HepG2 (cell line): ENCODE data around the gene STX4. TPM values are rescaled to one million over a fixed set of nuclear protein-coding genes. Genes with fewer than 3 reads are reported as not detected.
A peak's percentile ranks its signal among the peaks of the same experiment; 100 is the strongest.

ENCODE experiments used
- HCFC1 ChIP-seq: fragments of 150-350 bp; IDR thresholded peaks from 2 replicates; pipeline ENCODE4 v1.6.1; 2014; ENCODE audit warnings: low read depth, low read length
- KDM3A ChIP-seq: IDR thresholded peaks from 2 replicates; pipeline ENCODE4 v1.6.1; 2018; ENCODE audit warnings: low read depth, missing compliant biosample characterization
- MEIS1 ChIP-seq: sonication (generic); formaldehyde crosslinking; IDR thresholded peaks from 2 replicates; pipeline ENCODE4 v1.9.0; 2021; ENCODE audit warnings: mild to moderate bottlenecking, missing genetic modification reagents, moderate library complexity, borderline replicate concordance
- MTA3 ChIP-seq: sonication (generic); formaldehyde crosslinking; IDR thresholded peaks from 2 replicates; pipeline ENCODE4 v1.4.0; 2020; ENCODE audit warnings: missing genetic modification reagents
- NFATC3 ChIP-seq: sonication (generic); formaldehyde crosslinking; IDR thresholded peaks from 2 replicates; pipeline ENCODE4 v1.5.1; 2020; ENCODE audit warnings: mild to moderate bottlenecking, missing genetic modification reagents
- POLR2A ChIP-seq, 2 experiments: IDR thresholded peaks; 2 replicates each; pipeline ENCODE4 v1.6.1; 2011; ENCODE audit warnings: low read depth in 2 of 2, low read length in 2 of 2, mild to moderate bottlenecking in 1 of 2, moderate library complexity in 1 of 2; ENCODE audit not compliant: insufficient read depth in 1 of 2
- RORA ChIP-seq: sonication (generic); formaldehyde crosslinking; IDR thresholded peaks from 2 replicates; pipeline ENCODE4 v1.5.0; 2020; ENCODE audit warnings: mild to moderate bottlenecking, missing genetic modification reagents, moderate library complexity
- SIX4 ChIP-seq: sonication (generic); formaldehyde crosslinking; IDR thresholded peaks from 2 replicates; pipeline ENCODE4 v1.4.0; 2020; ENCODE audit warnings: missing genetic modification reagents
- SKI ChIP-seq: fragments of 450-650 bp; IDR thresholded peaks from one replicate; pipeline ENCODE4 v1.6.1; 2018; ENCODE audit warnings: mild to moderate bottlenecking; ENCODE audit not compliant: partially characterized antibody
- SMAD3 ChIP-seq: sonication (generic); formaldehyde crosslinking; IDR thresholded peaks from 2 replicates; pipeline ENCODE4 v1.4.0; 2020; ENCODE audit warnings: missing genetic modification reagents
- ZNF205 ChIP-seq: IDR thresholded peaks from 2 replicates; pipeline ENCODE4 v1.6.1; 2018; ENCODE audit warnings: missing biosample characterization, missing genetic modification reagents
- ZNF292 ChIP-seq: sonication (generic); formaldehyde crosslinking; IDR thresholded peaks from 2 replicates; pipeline ENCODE4 v1.8.1; 2022; ENCODE audit warnings: mild to moderate bottlenecking, low read depth, missing genetic modification reagents, borderline replicate concordance
- ZNF34 ChIP-seq: sonication (generic); formaldehyde crosslinking; IDR thresholded peaks from 2 replicates; pipeline ENCODE4 v1.4.0; 2020; ENCODE audit warnings: mild to moderate bottlenecking, missing genetic modification reagents, borderline replicate concordance
- ZNF432 ChIP-seq: sonication (generic); formaldehyde crosslinking; IDR thresholded peaks from 2 replicates; pipeline ENCODE4 v1.5.0; 2020; ENCODE audit warnings: missing genetic modification reagents, mild to moderate bottlenecking, borderline replicate concordance
- ZNF451 ChIP-seq: sonication (generic); formaldehyde crosslinking; IDR thresholded peaks from 2 replicates; pipeline ENCODE4 v1.5.0; 2020; ENCODE audit warnings: mild to moderate bottlenecking, missing genetic modification reagents
- ZNF496 ChIP-seq: sonication (generic); formaldehyde crosslinking; IDR thresholded peaks from 2 replicates; pipeline ENCODE4 v1.8.1; 2023; ENCODE audit warnings: mild to moderate bottlenecking, moderate library complexity, missing genetic modification reagents; ENCODE audit not compliant: insufficient replicate concordance
- ZNF546 ChIP-seq: sonication (generic); formaldehyde crosslinking; conservative IDR thresholded peaks from 2 replicates; pipeline ENCODE4 v1.8.1; 2023; ENCODE audit warnings: mild to moderate bottlenecking, missing genetic modification reagents
- ZNF563 ChIP-seq: sonication (generic); formaldehyde crosslinking; IDR thresholded peaks from 2 replicates; pipeline ENCODE4 v1.8.0; 2022; ENCODE audit warnings: mild to moderate bottlenecking, moderate library complexity, missing genetic modification reagents
- ZNF660 ChIP-seq: sonication (generic); formaldehyde crosslinking; IDR thresholded peaks from 2 replicates; pipeline ENCODE4 v1.5.1; 2020; ENCODE audit warnings: mild to moderate bottlenecking, low read depth, missing genetic modification reagents, borderline replicate concordance
- ZNF7 ChIP-seq: IDR thresholded peaks from 2 replicates; pipeline ENCODE4 v1.6.1; 2016; ENCODE audit warnings: missing biosample characterization, missing genetic modification reagents
- ZNF83 ChIP-seq: sonication (generic); formaldehyde crosslinking; IDR thresholded peaks from 2 replicates; pipeline ENCODE4 v1.4.0; 2020; ENCODE audit warnings: missing genetic modification reagents, mild to moderate bottlenecking, borderline replicate concordance
- polyA plus RNA-seq, 8 experiments: library from polyadenylated mRNA; depleted of rRNA in 3 of 8; stranded (reverse) in 7 of 8; unstranded in 1 of 8; fragments of >200 nt; fragmentation: Illumina TruSeq in 4 of 8; extraction: Trizol in 4 of 8; gene quantifications; 2 replicates each; pipeline versions ENCODE4 v1.2.1 to v1.2.3, GENCODE V29; 2011 to 2016; ENCODE audit warnings: low read depth in 4 of 8, missing spikeins in 1 of 8, mixed read lengths in 1 of 8; ENCODE audit not compliant: insufficient read depth in 1 of 8
- total RNA-seq, 5 experiments: library from RNA; depleted of rRNA; stranded (reverse); fragments of >200 nt; fragmentation: Illumina TruSeq; extraction: Trizol; gene quantifications; 2 replicates each; pipeline ENCODE4 v1.2.3, GENCODE V29; 2016; ENCODE audit warnings: low read depth in 1 of 5
- TF ChIP-seq, protein P1 (sequence below): sonication (generic); formaldehyde crosslinking; IDR thresholded peaks from 2 replicates; pipeline ENCODE4 v1.4.0; 2020; ENCODE audit warnings: missing genetic modification reagents
- TF ChIP-seq, protein P2 (sequence below): sonication (generic); formaldehyde crosslinking; IDR thresholded peaks from 2 replicates; pipeline ENCODE4 v1.4.0; 2020; ENCODE audit warnings: missing genetic modification reagents
- TF ChIP-seq, protein P3 (sequence below): IDR thresholded peaks from 2 replicates; pipeline ENCODE4 v1.6.1; 2016
- TF ChIP-seq, protein P4 (sequence below): IDR thresholded peaks from 2 replicates; pipeline ENCODE4 v1.6.1; 2016; ENCODE audit warnings: low read depth, borderline replicate concordance
- TF ChIP-seq, protein P5 (sequence below): sonication (generic); formaldehyde crosslinking; IDR thresholded peaks from 2 replicates; pipeline ENCODE4 v1.8.1; 2023; ENCODE audit warnings: missing genetic modification reagents, mild to moderate bottlenecking, borderline replicate concordance

The STX4 gene
- total and polyA plus RNA-seq, 2 of the 13 experiments (the other 11 are each of a cell fraction or from before 2014, with no cell fraction given) = 29.2 to 34.6 TPM

DNA sequence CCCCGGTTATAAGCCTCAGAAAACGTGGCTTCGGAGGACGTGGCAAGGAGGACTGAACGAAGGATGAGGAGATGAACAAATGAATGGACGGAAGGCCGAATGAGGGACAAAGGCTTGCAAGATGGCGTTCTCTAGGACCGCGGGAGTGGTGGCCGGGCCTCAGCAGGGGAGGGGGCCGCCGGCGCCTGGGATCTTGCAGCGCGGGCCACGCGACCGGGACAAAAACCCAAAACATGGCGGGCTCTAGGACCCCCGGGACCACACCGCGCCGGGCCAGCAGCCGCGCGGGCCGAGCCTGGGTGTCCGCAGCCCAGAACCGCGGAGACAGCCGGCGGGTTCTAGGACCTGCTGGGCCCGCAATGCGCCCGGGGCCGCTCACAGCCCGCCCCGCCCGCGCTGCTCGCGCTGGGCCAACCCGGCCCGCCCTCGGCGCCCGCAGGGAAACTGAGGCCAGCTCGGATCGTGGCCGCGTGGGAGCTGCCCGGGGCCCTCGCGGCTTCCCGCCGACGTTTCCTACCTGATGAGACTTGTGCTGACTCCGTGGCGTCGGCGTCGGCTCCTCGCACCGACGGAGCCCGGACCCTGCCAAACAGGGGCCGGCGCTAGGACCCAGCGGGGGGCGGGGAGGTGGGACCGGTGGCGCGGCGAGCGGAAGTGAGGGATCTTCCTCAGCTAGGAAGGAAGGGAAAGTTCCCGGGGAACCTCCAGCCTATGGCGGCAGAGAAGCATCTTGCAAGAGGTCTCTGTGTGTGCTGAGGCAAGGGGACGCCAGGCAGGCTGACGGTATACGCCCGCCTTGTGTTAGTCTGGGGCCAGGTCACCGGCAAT is 40.0 kb downstream of the STX4 start (continued):
- TF ChIP-seq ZNF546 (CRISPR knock-in tag) = peak; percentile 85
- no peak for TF ChIP-seq MEIS1 (CRISPR knock-in tag)
- TF ChIP-seq KDM3A (CRISPR knock-in tag) = peak; percentile 78; the same call in 1 of the 2 replicates
- no peak for TF ChIP-seq RORA (CRISPR knock-in tag)
- TF ChIP-seq ZNF660 (CRISPR knock-in tag) = no peak
- TF ChIP-seq, protein P1, sequence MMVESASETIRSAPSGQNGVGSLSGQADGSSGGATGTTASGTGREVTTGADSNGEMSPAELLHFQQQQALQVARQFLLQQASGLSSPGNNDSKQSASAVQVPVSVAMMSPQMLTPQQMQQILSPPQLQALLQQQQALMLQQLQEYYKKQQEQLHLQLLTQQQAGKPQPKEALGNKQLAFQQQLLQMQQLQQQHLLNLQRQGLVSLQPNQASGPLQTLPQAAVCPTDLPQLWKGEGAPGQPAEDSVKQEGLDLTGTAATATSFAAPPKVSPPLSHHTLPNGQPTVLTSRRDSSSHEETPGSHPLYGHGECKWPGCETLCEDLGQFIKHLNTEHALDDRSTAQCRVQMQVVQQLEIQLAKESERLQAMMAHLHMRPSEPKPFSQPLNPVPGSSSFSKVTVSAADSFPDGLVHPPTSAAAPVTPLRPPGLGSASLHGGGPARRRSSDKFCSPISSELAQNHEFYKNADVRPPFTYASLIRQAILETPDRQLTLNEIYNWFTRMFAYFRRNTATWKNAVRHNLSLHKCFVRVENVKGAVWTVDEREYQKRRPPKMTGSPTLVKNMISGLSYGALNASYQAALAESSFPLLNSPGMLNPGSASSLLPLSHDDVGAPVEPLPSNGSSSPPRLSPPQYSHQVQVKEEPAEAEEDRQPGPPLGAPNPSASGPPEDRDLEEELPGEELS (CRISPR knock-in tag) = no peak
- TF ChIP-seq ZNF451 (CRISPR knock-in tag) = peak; percentile 91
- no peak for TF ChIP-seq SMAD3
- TF ChIP-seq, protein P2, sequence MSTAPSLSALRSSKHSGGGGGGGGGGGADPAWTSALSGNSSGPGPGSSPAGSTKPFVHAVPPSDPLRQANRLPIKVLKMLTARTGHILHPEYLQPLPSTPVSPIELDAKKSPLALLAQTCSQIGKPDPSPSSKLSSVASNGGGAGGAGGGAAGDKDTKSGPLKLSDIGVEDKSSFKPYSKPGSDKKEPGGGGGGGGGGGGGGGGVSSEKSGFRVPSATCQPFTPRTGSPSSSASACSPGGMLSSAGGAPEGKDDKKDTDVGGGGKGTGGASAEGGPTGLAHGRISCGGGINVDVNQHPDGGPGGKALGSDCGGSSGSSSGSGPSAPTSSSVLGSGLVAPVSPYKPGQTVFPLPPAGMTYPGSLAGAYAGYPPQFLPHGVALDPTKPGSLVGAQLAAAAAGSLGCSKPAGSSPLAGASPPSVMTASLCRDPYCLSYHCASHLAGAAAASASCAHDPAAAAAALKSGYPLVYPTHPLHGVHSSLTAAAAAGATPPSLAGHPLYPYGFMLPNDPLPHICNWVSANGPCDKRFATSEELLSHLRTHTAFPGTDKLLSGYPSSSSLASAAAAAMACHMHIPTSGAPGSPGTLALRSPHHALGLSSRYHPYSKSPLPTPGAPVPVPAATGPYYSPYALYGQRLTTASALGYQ (CRISPR knock-in tag) = peak; percentile 83; the same call in 1 of the 2 replicates
- TF ChIP-seq SIX4 = peak; percentile 60; the same call in 1 of the 2 replicates
- TF ChIP-seq ZNF34 = peak; percentile 22
- TF ChIP-seq POLR2A (IDR thresholded peaks at IDR 0.05; ENCODE audit: insufficient read depth in 1 of 2, low read depth in 2 of 2, low read length in 2 of 2) = peak; percentile 53 to 75; a peak in 3 of 4 replicates
- TF ChIP-seq, protein P3, sequence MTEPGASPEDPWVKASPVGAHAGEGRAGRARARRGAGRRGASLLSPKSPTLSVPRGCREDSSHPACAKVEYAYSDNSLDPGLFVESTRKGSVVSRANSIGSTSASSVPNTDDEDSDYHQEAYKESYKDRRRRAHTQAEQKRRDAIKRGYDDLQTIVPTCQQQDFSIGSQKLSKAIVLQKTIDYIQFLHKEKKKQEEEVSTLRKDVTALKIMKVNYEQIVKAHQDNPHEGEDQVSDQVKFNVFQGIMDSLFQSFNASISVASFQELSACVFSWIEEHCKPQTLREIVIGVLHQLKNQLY (CRISPR knock-in tag) = 0 out of 2 replicates have a peak, but pooled peaks have one; percentile 18
- TF ChIP-seq ZNF292 (CRISPR knock-in tag) = no peak
- no peak for TF ChIP-seq ZNF432 (CRISPR knock-in tag)
- no peak; the same call in 1 of the 2 replicates for TF ChIP-seq ZNF205 (CRISPR knock-in tag)
- TF ChIP-seq, protein P4, sequence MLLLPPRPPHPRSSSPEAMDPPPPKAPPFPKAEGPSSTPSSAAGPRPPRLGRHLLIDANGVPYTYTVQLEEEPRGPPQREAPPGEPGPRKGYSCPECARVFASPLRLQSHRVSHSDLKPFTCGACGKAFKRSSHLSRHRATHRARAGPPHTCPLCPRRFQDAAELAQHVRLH (CRISPR knock-in tag) = no peak
- TF ChIP-seq HCFC1 = peak; percentile 39; the same call in 1 of the 2 replicates
- TF ChIP-seq ZNF563 = peak; percentile 88
- TF ChIP-seq NFATC3 (CRISPR knock-in tag) = no peak
- TF ChIP-seq ZNF83 (CRISPR knock-in tag) = peak; percentile 47; the same call in 1 of the 2 replicates
- no peak for TF ChIP-seq MTA3 (CRISPR knock-in tag)
- no peak for TF ChIP-seq ZNF496 (CRISPR knock-in tag)
- TF ChIP-seq ZNF7 (CRISPR knock-in tag) = 0 out of 2 replicates have a peak, but pooled peaks have one; percentile 3
- TF ChIP-seq SKI = peak; percentile 40
- TF ChIP-seq, protein P5, sequence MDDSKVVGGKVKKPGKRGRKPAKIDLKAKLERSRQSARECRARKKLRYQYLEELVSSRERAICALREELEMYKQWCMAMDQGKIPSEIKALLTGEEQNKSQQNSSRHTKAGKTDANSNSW (CRISPR knock-in tag) = no peak
